SK-N-DZ (cell line): ENCODE data around the gene FANCC.

Experiments used
- small RNA-seq, 2 experiments: library from RNA; depleted of rRNA; stranded (forward); fragments of <200 nt; gene quantifications; one replicate each; pipeline ENCODE3, GENCODE V24; 2014

Gene FANCC

Small RNA genes within 50 kb of the gene (small RNA-seq; reads per million reads assigned to genes)
- gene MIR23B: 13.5 to 130 reads per million in 2 experiments
- 292 to 11,583 reads per million in 2 experiments for gene MIR27B
- 0 reads per million in 2 experiments for gene MIR3074
- gene MIR6081: 0 reads per million in 2 experiments
- 7.1 to 15.1 reads per million in 2 experiments for gene RNA5SP288
